Measurements from ENCODE around the gene REST.
A peak's percentile ranks its signal among the peaks of the same experiment; 100 is the strongest.
"Not testable (repeated sequence)": the region's sequence is repeated elsewhere in the genome, so short reads cannot be mapped to it uniquely, and the experiment has no call there.

The REST gene

DNA sequence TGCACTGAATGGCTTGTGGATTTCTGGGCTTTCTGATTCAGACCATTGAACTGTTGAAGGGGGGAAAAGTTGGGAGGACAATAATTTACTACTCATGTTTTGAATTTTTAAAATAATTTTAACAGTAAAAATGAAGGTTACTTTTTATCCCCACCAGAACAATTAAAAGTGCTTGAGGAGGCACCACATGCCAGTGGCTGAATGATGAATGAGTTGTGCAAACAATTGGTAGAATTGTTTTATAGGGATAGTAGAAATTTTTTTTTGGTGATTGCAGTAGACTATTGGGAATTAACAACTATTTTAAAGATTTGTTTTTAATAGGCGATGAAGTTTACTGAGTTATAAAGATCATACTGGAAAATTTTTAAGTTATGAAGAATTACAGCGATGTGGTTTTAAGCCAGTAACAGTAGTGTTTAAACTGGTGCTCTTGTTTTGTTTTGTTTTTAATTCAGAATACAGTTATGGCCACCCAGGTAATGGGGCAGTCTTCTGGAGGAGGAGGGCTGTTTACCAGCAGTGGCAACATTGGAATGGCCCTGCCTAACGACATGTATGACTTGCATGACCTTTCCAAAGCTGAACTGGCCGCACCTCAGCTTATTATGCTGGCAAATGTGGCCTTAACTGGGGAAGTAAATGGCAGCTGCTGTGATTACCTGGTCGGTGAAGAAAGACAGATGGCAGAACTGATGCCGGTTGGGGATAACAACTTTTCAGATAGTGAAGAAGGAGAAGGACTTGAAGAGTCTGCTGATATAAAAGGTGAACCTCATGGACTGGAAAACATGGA lies 2.7 kb downstream of the REST start:
- DNase-seq: no peak

DNA sequence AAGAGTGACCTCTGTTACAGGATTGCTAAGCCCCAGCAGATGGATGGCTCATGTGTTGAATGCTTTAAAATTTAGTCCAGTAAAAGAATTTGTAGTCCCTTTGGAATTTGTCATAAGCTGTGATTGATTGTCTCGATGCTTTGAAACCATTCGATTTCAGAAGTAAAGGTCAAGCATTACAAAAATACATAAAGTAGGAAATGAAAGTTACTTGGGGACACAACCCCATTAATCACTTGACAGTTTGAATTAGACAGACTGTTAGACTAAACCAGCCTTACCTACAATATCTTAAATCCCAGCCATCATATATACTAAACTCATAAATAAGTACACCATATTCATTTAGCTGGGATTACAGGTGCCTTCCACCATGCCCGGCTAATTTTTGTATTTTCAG lies 6.6 kb downstream of the REST start:
- DNase-seq: no peak

DNA sequence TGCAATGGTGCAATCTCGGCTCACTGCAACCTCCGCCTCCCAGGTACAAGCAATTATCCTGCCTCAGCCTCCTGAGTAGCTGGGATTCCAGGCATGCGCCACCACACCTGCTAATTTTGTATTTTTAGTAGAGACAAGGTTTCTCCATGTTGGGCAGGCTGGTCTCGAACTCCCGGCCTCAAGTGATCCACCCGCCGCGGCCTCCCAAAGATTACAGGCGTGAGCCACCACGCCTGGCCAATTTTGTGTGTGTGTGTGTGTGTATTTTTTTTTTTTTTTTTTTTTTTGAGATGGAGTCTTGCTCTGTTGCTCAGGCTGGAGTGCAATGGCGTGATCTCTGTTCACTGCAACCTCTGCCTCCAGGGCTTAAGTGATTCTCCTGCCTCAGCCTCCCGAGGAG lies 7.3 kb downstream of the REST start:
- DNase-seq: not testable (repeated sequence)

DNA sequence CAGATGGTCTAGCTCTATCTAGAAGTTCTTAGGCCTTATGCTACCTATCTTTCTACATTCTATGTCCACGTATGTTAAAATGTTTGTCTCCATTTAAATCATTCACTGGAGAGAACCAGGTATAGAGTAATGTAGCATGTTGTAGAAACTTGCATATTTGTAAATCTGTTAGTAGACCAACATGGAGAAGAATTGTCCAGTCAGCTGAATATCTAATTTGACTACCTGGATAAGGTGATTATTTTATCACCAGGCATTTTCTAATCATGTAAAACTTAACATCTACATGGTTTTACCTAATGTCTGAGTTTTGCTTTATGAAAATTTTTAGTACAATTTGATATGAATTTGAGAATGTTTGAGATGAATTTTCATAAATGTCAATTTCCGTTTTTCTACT lies 19.5 kb downstream of the REST start:
- no peak for DNase-seq

DNA sequence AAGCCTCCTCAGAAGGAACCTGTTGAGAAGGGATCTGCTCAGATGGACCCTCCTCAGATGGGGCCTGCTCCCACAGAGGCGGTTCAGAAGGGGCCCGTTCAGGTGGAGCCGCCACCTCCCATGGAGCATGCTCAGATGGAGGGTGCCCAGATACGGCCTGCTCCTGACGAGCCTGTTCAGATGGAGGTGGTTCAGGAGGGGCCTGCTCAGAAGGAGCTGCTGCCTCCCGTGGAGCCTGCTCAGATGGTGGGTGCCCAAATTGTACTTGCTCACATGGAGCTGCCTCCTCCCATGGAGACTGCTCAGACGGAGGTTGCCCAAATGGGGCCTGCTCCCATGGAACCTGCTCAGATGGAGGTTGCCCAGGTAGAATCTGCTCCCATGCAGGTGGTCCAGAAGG lies 22.9 kb downstream of the REST start:
- DNase-seq: no peak

DNA sequence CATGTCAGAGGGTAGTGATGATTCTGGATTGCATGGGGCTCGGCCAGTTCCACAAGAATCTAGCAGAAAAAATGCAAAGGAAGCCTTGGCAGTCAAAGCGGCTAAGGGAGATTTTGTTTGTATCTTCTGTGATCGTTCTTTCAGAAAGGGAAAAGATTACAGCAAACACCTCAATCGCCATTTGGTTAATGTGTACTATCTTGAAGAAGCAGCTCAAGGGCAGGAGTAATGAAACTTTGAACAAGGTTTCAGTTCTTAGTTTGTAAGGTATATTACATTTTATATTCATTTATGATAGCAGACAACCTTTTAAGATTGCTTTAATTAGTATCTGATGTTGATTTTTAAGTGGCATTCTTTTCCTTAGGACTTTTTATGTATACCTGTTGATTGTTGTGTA lies 24.2 kb downstream of the REST start:
- DNase-seq: no peak

DNA sequence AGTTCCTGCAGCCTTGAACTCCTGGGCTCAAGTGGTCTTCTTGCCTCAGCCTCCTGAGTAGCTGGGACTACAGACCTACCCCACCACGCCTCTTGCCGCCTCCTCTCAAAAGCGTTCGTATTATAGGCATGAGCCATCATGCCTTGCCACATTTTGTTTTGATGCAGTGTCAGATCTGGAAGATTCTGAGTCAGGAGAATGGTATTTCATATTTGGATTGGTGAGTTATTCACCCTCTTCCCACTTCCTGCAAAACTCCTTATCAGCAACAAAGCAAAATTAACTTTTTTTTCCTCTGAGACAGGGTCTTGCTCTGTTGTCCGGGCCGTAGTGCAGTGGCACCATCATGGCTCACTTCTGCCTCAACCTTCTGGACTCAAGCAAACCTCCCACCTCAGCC lies 29.6 kb downstream of the REST start:
- DNase-seq: no peak

DNA sequence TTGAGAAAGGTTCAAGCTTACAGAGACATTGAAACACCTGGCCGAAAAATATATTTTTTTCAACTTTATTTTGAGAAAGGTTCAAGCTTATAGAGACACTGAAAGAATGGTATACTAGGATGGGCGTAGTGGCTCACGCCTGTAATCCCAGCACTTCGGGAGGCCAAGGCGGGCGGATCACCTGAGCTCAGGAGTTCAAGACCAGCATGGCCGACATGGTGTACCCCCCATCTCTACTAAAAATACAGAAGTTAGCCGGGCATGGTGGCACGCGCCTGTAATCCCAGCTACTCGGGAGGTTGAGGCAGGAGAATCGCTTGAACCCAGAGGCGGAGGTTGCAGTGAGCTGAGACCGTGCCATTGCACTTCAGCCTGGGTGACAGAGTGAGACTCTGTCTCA lies 32.1 kb downstream of the REST start:
- not testable (repeated sequence) for DNase-seq

DNA sequence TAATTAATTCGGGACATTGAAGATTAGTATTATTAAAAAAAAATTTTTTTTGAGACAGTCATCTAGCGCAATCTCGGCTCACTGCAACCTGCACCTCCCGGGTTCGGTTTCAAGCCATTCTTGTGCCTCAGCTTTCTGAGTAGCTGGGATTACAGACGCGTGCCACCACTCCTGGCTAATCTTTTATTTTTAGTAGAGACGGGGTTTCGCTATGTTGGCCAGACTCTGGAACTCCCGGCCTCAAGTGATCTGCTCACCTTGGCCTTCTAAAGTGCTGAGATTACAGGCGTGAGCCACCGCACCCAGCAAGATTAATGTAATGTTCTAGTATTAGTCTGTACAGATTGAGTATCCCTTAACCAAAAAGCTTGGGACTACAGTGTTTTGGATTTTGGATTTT lies 32.7 kb downstream of the REST start:
- DNase-seq: no peak

DNA sequence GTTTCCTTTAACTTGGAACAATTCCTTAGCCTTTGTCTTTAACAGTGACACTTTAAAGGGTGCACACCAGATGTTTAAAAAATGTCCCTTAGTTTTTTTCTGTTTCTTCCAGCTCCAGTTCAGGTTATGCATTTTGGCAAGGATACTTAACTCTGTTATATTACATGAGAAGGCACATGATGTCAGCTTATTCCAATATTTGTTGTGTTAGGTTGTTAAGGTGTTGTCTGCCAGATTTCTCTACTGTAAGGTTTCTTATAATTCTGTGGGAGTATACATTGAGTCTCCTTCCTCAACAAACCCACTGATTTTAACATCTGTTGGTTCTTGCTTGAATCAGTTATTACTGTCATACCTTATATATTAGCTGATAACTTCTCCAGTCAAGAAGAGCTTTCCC lies 33.3 kb downstream of the REST start:
- DNase-seq: no peak

DNA sequence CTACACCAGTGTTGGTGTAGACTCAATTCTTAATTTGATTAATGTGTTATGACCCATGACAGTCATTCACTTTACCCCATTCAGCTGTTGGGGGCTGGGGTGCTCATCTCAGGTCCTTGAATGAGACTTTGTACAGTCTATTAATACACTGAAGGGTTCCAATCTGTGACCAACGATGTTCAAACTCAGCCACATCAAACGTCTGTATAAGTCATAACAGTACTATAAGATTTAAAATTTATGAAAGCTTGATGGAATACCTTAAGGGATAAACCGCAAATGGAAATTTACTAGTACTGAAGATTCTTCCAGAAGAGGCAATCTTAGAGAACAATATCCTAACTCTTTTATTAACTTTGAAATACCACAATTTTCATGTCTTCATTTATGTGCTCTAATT lies 33.7 kb downstream of the REST start:
- no peak for DNase-seq

DNA sequence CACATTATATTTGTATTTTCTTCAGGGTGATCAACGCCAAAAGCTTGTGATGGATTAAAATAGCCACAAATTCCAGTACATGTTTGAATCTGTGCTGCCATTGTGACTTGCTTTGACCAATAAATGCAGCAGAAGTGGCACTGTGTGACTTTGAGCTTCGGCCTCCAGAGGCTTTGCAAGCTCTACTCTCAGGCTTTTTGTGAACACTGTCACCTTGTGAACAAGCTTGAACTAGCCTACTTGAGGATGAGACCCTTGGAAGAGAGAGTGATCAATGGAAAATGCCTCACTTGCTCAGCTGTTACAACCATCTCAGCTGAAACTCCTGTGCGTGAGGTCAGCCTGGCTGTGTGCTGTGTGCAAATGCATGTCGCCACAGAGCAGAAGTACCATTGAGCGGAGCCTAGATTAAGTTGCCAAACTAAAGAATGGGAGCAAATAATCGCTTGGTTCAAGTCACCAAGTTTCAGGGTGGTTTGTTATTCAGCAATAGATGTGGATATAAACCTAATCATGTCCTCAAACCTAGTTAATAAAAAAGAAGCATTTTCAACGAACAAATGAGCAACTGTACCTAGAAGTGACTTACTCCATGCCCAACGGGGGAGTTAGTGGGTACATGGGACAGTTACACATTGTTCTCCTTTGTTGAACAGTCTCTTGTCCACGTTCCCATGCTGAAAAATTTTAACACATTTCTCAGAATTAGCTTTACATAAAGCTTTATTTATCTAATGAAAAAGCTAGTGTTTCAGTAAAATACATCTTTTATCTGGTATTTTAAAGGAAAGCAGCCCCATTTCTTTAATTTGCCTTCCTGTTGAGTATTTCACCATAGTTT lies 46.2 kb downstream of the REST start:
- DNase-seq: no peak

DNA sequence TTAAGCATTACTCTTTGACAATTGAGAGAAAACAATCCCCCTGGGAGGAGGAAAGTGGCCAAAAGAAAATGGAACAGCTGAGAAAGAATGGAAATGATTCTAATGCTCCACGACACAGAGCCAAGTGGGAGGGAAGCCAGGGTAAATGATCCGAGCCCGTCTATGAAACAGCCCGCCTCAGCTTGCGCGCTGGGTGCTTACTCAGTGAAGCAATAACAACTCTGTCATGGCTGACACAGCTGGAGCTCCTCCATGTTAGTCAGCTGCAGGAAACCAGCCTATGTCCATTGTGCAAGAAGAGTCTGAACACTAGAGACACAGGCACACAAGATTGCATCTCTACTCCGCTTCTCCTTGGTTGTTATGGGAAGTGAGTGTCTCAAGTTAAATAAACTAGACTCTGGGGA lies 50.4 kb downstream of the REST start:
- peak; percentile 66 for DNase-seq

DNA sequence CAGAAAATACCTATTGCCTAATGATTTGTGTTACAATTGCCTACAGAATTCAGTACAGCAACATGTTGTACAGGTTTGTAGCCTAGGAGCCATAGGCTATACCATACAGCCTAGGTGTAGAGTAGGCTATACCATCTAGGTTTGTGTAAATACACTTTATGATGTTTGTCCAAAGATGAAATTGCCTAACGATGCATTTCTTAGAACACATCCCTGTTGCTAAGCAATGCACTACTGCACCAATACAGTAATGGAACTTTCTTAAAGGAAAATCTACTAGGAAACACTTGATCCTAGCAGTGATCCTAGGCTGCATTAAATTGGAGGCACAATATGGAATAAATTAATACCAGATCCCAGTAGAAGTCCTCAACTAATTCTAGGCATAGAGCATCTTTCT lies 51.4 kb downstream of the REST start:
- no peak for DNase-seq

DNA sequence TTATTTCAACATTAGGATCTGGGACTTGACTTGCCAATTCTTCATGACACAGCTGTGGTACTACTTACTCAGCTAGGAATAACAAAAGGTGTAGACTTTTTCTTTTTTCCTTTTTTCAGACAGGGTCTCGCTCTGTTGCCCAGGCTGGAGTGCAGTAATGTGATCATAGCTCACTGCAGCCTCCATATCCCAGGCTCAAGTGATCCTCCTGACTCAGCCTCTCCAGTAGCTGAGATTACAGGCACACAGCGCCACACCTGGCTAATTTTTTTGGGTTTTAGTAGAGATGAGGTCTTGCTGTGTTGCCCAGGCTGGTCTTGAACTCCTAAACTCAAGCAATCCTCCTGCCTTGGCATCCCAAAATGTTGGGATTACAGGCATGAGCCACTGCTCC lies 53.4 kb downstream of the REST start:
- no peak for DNase-seq

DNA sequence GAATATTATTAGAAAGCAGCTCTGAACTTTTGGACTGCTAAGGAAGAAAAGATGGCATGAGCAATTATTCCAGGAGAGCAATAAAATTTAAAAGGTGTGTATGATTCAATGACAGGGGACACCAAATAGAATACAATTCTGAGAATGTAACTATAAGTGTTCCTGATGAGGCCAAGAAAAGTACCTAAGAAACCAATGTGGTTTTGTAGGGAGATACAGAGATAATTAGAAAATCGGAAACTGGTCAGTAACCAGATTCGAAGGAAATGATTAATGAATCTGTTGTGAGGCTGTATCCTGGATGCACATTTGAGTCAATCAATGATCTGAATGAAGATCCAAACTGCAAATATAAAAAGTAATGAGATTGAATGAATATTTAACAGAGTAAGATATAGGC lies 63.7 kb downstream of the REST start:
- no peak for DNase-seq

DNA sequence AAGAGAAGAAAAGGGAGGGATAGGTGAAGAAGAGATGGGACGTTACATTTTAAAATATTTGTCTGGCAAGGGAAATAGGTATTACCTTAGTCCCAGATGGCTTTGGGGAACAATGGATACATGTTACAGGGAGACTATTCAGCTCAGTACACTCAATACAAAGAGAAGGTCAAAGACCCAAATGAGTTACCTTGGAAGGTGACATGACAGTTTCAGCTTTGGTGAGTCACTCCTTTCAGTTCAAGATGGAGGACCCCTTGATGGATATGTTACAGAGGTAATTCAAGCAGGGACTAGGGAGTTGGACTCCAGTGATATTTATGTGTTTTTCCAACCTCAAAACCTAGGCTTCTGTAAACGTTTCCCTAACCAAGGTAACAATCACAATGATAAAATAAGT lies 64.7 kb downstream of the REST start:
- no peak for DNase-seq

DNA sequence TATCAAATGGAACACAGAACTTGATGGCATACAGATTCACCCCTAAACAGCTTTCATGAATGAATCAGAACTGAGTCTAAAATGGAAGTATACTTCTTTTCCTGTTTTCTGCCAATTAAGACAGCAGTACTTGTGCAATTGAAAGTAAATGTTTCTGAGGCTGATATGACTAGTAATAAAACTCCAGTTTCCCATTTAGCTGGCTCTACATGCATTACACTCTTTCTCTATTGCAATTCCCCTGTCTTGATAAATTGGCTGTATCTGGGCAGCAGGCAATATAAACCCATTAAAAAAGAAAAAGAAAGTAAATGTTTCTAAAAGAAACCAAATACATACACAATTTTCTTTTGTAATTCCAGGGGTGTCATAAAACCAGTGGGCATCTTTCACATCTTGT lies 65.1 kb downstream of the REST start:
- no peak for DNase-seq

DNA sequence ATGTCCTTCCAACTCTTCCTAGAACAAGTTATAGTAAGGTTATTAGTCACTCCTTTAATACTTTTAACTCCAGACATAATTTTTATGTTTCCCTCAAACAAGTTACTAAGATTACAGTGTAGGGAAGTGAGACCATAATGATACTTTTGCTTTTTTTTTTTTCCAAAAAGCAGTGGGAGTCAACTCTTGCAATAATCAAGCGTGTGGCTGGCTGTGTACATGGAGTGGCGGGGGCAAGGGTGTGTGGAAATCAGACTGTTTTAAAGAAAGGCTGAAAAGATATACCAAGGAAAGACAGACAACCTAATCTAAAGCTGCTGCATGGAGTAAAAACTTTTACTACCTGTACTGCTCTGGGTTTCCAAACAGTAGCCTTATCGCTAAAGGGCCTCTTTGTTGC lies 65.6 kb downstream of the REST start:
- DNase-seq: no peak

DNA sequence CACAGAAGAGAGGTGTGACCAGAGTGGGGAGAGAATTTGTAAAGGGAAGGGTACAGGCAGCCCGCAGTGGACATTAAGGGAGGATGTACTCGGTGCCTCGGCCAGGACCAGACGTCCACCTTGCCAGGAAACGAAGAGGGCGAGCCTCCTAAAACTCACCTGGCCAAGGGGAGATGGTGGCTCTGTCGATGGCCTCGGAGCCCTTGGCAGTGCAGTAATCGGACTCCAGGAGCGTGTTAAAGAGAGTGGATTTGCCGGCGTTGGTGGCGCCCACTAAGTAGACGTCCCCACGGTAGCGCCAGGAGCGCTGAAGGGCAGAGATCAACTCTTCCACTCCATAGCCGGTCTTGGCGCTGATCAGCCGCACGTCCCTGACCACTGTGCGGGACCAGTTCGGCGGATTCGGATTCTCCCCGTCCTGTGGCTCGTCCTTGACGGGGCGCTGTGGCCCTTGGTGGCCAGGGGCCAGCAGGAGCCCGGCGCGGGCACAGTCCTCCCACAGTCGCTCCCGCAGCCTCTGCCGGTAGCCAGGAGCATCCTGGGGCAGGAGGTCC lies 68.7 kb downstream of the REST start:
- DNase-seq: no peak

DNA sequence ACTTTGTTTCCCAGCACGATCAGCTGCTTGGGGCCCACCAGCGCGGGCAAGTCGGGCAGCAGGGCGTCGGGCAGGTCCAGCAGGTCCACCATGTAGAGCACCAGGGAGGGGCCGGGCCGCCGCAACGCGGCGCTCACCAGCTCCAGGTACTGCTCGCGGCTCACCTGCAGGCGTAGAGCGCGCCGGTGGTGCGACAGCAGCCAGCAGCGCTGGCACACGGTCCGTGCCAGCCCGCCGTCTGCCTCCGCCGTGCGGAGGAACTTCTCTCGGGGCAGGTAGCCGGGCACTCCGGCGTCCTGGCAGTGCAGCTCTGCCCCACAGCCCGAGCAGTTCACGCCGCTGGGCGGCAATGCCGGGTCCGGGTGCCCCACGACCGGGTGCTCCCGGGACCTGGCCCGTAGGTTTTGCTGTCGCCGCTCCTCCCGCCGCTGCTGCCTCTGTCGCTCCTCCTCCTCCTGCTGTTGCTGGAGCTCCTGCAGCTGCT lies 69.2 kb downstream of the REST start:
- no peak for DNase-seq

DNA sequence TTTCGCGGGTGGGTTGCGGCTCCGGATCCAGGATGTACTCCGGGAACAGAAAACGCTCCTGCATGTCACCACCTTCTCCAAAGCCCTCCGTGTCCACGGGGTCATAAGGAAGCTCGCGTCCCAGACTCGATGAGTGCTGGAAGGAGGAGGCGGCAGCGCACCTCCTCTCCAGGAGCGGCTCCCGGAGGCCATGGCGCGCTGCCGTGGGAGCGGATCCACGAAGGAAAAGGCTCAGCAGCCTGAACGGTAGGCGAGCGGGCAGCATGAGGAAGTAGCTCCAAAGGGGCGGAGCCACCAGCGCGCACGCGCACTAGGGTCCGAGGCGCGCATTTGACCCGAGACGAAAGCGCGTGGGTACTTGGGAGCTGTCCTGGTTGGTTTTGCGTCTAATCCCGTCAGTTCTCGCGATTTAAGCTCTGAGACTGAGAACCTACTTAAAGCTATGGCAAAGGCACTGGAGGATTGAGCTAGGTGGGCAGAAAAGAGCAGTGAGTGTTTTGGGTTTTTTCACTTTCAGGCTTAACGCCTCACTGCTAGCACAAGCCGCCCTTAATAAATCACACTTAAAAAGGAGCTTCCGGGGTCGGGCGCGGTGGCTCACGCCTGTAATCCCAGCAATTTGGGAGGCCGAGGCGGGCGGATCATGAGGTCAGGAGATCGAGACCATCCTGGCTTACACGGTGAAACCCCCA lies 69.8 kb downstream of the REST start, which contains the start of gene NOA1:
Gene NOA1, minus strand, starts transcription at position 286 of the 692 bp plus-strand sequence. Its CDS starts 21 bp downstream, at position 265.
- DNase-seq: peak; percentile 100

DNA sequence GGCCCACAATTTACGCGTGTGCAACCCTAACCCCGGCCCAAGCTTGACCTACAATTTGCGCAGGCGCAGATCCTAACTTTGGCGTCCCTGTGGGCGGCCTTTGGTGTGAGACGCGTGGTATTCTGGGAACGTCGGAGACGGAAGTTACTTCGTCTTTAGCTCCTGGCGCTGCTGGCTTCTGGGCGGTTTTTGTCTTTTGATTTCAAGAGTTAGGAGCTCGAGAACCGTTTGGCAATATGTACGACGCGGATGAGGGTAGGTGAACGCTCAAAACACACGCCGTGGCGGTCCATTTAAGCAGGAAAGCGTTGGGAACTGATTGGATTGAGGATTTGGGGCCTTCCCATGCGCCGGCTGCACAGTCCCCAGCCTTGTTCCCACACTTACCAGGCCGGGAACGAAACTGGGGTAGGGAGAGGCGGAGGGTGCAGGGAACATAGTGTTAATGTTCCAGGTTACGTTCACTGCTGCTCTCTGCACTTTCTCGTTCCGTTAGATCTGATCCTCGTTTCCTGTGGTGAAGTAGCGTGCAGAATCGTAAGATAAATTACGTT lies 71.1 kb downstream of the REST start, which contains the start of gene POLR2B:
Gene POLR2B, plus strand, starts transcription at position 147 of the 554 bp plus-strand sequence. Its CDS starts 90 bp downstream, at position 237.
- peak; percentile 92 for DNase-seq

All from retina (tissue), 1 donor.